ENCODE data around the gene H19.

GRCh38 chr11:1998861-1999260, 1.2 kb upstream of the H19 start:
- TF ChIP-seq CTCF (IDR thresholded peaks at IDR 0.05) (no peak), POLR2A (IDR thresholded peaks at IDR 0.05) (no peak)
